HepG2 (cell line): Measurements from ENCODE around the gene TMEM59. TPM values are rescaled to one million over a fixed set of nuclear protein-coding genes. Genes with fewer than 3 reads are reported as not detected.

Experiments used
- ATF7 ChIP-seq, 2 experiments: fragments of 450-650 bp in 1 of 2; sonication (generic) in 1 of 2; formaldehyde crosslinking in 1 of 2; IDR thresholded peaks; 2 replicates each; pipeline versions ENCODE4 v1.4.0 to v1.6.1; 2016 to 2020; ENCODE audit warnings: antibody characterized with exemption in 1 of 2, mild to moderate bottlenecking in 1 of 2, missing genetic modification reagents in 1 of 2
- FUBP1 ChIP-seq: sonication (generic); formaldehyde crosslinking; IDR thresholded peaks from 2 replicates; pipeline ENCODE4 v1.5.1; 2020; ENCODE audit warnings: missing genetic modification reagents, mild to moderate bottlenecking, borderline replicate concordance
- GLI4 ChIP-seq: sonication (generic); formaldehyde crosslinking; IDR thresholded peaks from 2 replicates; pipeline ENCODE4 v1.5.1; 2020; ENCODE audit warnings: missing genetic modification reagents, mild to moderate bottlenecking, moderate library complexity, borderline replicate concordance
- KDM5A ChIP-seq: fragments of 200-600 bp; sonication (generic); IDR thresholded peaks from 2 replicates; pipeline ENCODE4 v1.7.0; 2018; ENCODE audit warnings: antibody characterized with exemption, mild to moderate bottlenecking, low read length, borderline replicate concordance
- MIXL1 ChIP-seq: IDR thresholded peaks from 2 replicates; pipeline ENCODE4 v1.6.1; 2016
- MTF1 ChIP-seq: sonication (generic); formaldehyde crosslinking; IDR thresholded peaks from 2 replicates; pipeline ENCODE4 v1.5.0; 2020; ENCODE audit warnings: missing genetic modification reagents
- NFKB2 ChIP-seq: sonication (generic); formaldehyde crosslinking; IDR thresholded peaks from 2 replicates; pipeline ENCODE4 v1.4.0; 2020; ENCODE audit warnings: missing genetic modification reagents, borderline replicate concordance
- NKX3-1 ChIP-seq: sonication (generic); formaldehyde crosslinking; IDR thresholded peaks from 2 replicates; pipeline ENCODE4 v1.5.0; 2020; ENCODE audit warnings: missing genetic modification reagents
- NONO ChIP-seq, 2 experiments: fragments of 450-650 bp in 1 of 2; sonication (generic) in 1 of 2; formaldehyde crosslinking in 1 of 2; IDR thresholded peaks in 1 of 2; conservative IDR thresholded peaks in 1 of 2; 2 replicates each; pipeline versions ENCODE4 v1.6.1 to v1.8.0; 2017 to 2022; ENCODE audit warnings: mild to moderate bottlenecking in 1 of 2, missing genetic modification reagents in 1 of 2, moderate library complexity in 1 of 2
- REPIN1 ChIP-seq: sonication (generic); formaldehyde crosslinking; IDR thresholded peaks from 2 replicates; pipeline ENCODE4 v1.8.0; 2022; ENCODE audit warnings: missing genetic modification reagents, low read depth, mild to moderate bottlenecking, borderline replicate concordance
- RXRA ChIP-seq: sonication (generic); formaldehyde crosslinking; IDR thresholded peaks from 2 replicates; pipeline ENCODE4 v1.5.1; 2020; ENCODE audit warnings: missing genetic modification reagents
- TFDP1 ChIP-seq: IDR thresholded peaks from 2 replicates; pipeline ENCODE4 v1.6.1; 2016; ENCODE audit warnings: missing compliant biosample characterization, missing genetic modification reagents, borderline replicate concordance
- ZHX2 ChIP-seq, 2 experiments: sonication (generic) in 1 of 2; formaldehyde crosslinking in 1 of 2; IDR thresholded peaks; 2 replicates each; pipeline versions ENCODE4 v1.6.1 to v1.9.0; 2014 to 2022; ENCODE audit warnings: antibody characterized with exemption in 1 of 2, borderline replicate concordance in 1 of 2, inconsistent platforms in 1 of 2, low read depth in 1 of 2, missing genetic modification reagents in 1 of 2
- ZNF10 ChIP-seq: sonication (generic); formaldehyde crosslinking; IDR thresholded peaks from 2 replicates; pipeline ENCODE4 v1.4.0; 2020; ENCODE audit warnings: mild to moderate bottlenecking, low read depth, missing genetic modification reagents, borderline replicate concordance
- ZNF33A ChIP-seq: sonication (generic); formaldehyde crosslinking; IDR thresholded peaks from 2 replicates; pipeline ENCODE4 v1.5.1; 2020; ENCODE audit warnings: missing genetic modification reagents, mild to moderate bottlenecking, moderate library complexity, borderline replicate concordance
- ZNF547 ChIP-seq: sonication (generic); formaldehyde crosslinking; IDR thresholded peaks from 2 replicates; pipeline ENCODE4 v1.5.1; 2020; ENCODE audit warnings: mild to moderate bottlenecking, missing genetic modification reagents
- ZNF749 ChIP-seq: sonication (generic); formaldehyde crosslinking; IDR thresholded peaks from 2 replicates; pipeline ENCODE4 v1.8.0; 2022; ENCODE audit warnings: mild to moderate bottlenecking, missing genetic modification reagents, moderate library complexity, borderline replicate concordance
- ZNF790 ChIP-seq: sonication (generic); formaldehyde crosslinking; IDR thresholded peaks from 2 replicates; pipeline ENCODE4 v1.8.0; 2022; ENCODE audit warnings: missing genetic modification reagents, mild to moderate bottlenecking, borderline replicate concordance
- polyA plus RNA-seq, 8 experiments: library from polyadenylated mRNA; depleted of rRNA in 3 of 8; stranded (reverse) in 7 of 8; unstranded in 1 of 8; fragments of >200 nt; fragmentation: Illumina TruSeq in 4 of 8; extraction: Trizol in 4 of 8; gene quantifications; 2 replicates each; pipeline versions ENCODE4 v1.2.1 to v1.2.3, GENCODE V29; 2011 to 2016; ENCODE audit warnings: low read depth in 4 of 8, missing spikeins in 1 of 8, mixed read lengths in 1 of 8; ENCODE audit not compliant: insufficient read depth in 1 of 8
- total RNA-seq, 5 experiments: library from RNA; depleted of rRNA; stranded (reverse); fragments of >200 nt; fragmentation: Illumina TruSeq; extraction: Trizol; gene quantifications; 2 replicates each; pipeline ENCODE4 v1.2.3, GENCODE V29; 2016; ENCODE audit warnings: low read depth in 1 of 5

The TMEM59 gene
- total and polyA plus RNA-seq, 2 of the 13 experiments (the other 11 are each of a cell fraction or from before 2014, with no cell fraction given) = 147 to 363 TPM

- no peak for TF ChIP-seq ATF7 (IDR thresholded peaks at IDR 0.05)
- TF ChIP-seq ATF7 (CRISPR knock-in tag; IDR thresholded peaks at IDR 0.05) = no peak
- TF ChIP-seq RXRA (CRISPR knock-in tag) = peak; percentile 41
- TF ChIP-seq ZNF790 (CRISPR knock-in tag) = no peak; the same call in 1 of the 2 replicates
- peak; percentile 51; the same call in 1 of the 2 replicates for TF ChIP-seq NFKB2 (CRISPR knock-in tag)
- TF ChIP-seq ZNF10 (CRISPR knock-in tag) = no peak
- no peak for TF ChIP-seq ZNF33A
- 0 out of 2 replicates have a peak, but pooled peaks have one; percentile 63 for TF ChIP-seq ZNF547 (CRISPR knock-in tag)
- TF ChIP-seq REPIN1 = peak; percentile 22
- TF ChIP-seq NKX3-1 (CRISPR knock-in tag) = no peak
- TF ChIP-seq TFDP1 = peak; percentile 82; the same call in 1 of the 2 replicates
- TF ChIP-seq MTF1 = no peak
- TF ChIP-seq NONO (IDR thresholded peaks at IDR 0.05) = no peak
- TF ChIP-seq NONO (CRISPR knock-in tag; conservative IDR thresholded peaks at IDR 0.05) = peak; percentile 59; the same call in 1 of the 2 replicates
- no peak for TF ChIP-seq GLI4 (CRISPR knock-in tag)
- TF ChIP-seq KDM5A = peak; percentile 5
- peak; percentile 73 for TF ChIP-seq ZHX2 (IDR thresholded peaks at IDR 0.05; ENCODE audit: low read depth)
- no peak for TF ChIP-seq ZHX2 (CRISPR knock-in tag; IDR thresholded peaks at IDR 0.05; ENCODE audit: borderline replicate concordance)
- no peak for TF ChIP-seq FUBP1 (CRISPR knock-in tag)
- no peak for TF ChIP-seq MIXL1 (CRISPR knock-in tag)
- TF ChIP-seq ZNF749 (CRISPR knock-in tag) = no peak
These were observed at the start of gene TMEM59, which contains the start of gene TCEANC2 (continued) for GRCh38 chr1:54052934-54053744.
